HG02970 (cell line): ENCODE measurements around the gene GAS7.
"Not testable (repeated sequence)": the region's sequence is repeated elsewhere in the genome, so short reads cannot be mapped to it uniquely, and the experiment has no call there.

ENCODE experiments used
- ATAC-seq: cut with Tn5 transposase; IDR thresholded peaks from one replicate; pipeline ENCODE4 v1.9.1; 2021; ENCODE audit warnings: mild to moderate bottlenecking, moderate library complexity, moderate number of reproducible peaks; ENCODE audit not compliant: unreplicated experiment, low FRiP score

GAS7 gene

GRCh38 chr17:10057466-10057865, 140.9 kb downstream of the GAS7 start:
- ATAC-seq, result not testable (repeated sequence)

- no peak for ATAC-seq
Measured at GRCh38 chr17:10055262-10055975, 143.0 kb downstream of the GAS7 start.

GRCh38 chr17:10053782-10054540, 144.4 kb downstream of the GAS7 start:
- ATAC-seq, result no peak

- no peak for ATAC-seq
Measured at GRCh38 chr17:10052106-10052813, 146.1 kb downstream of the GAS7 start.

- ATAC-seq, result no peak
Measured at GRCh38 chr17:10051112-10051511, 147.3 kb downstream of the GAS7 start.

- no peak for ATAC-seq
Measured at GRCh38 chr17:10050597-10051101, 147.8 kb downstream of the GAS7 start.

- ATAC-seq, result no peak
Measured at GRCh38 chr17:10048629-10049350, 149.6 kb downstream of the GAS7 start.

GRCh38 chr17:10046786-10047785, 151.3 kb downstream of the GAS7 start:
- ATAC-seq, result peak; percentile 38

GRCh38 chr17:10045871-10046658, 152.3 kb downstream of the GAS7 start:
- ATAC-seq, result no peak

GRCh38 chr17:10042589-10043244, 155.7 kb downstream of the GAS7 start:
- no peak for ATAC-seq

- no peak for ATAC-seq
Measured at GRCh38 chr17:10041916-10042588, 156.4 kb downstream of the GAS7 start.

- no peak for ATAC-seq
Measured at GRCh38 chr17:10041287-10041612, 157.2 kb downstream of the GAS7 start.

GRCh38 chr17:10036511-10037061, 161.8 kb downstream of the GAS7 start:
- no peak for ATAC-seq

- ATAC-seq, result no peak
Measured at GRCh38 chr17:10035885-10036284, 162.5 kb downstream of the GAS7 start.

- no peak for ATAC-seq
Measured at GRCh38 chr17:10034719-10035475, 163.5 kb downstream of the GAS7 start.

GRCh38 chr17:10033959-10034358, 164.4 kb downstream of the GAS7 start:
- ATAC-seq, result no peak

- ATAC-seq, result no peak
Measured at GRCh38 chr17:10033449-10033848, 165.0 kb downstream of the GAS7 start.
